ENCODE measurements around the gene NFIC.

GRCh38 chr19:3346677-3347353 lies 19.6 kb upstream of the NFIC start:
- TF ChIP-seq POLR2AphosphoS5 (IDR thresholded peaks at IDR 0.05; ENCODE audit: low read depth, low read length) (no peak), POLR2A (IDR thresholded peaks at IDR 0.05; ENCODE audit: low read depth, low read length) (no peak)

Measured in GM12891 (cell line).